Spinal cord (tissue), 10 donors: ENCODE results near the gene CCDC70. TPM values are rescaled to one million over a fixed set of nuclear protein-coding genes. Genes with fewer than 3 reads are reported as not detected.
A peak's percentile ranks its signal among the peaks of the same experiment; 100 is the strongest.
"Not testable (repeated sequence)": the region's sequence is repeated elsewhere in the genome, so short reads cannot be mapped to it uniquely, and the experiment has no call there.

Experiments used
- DNase-seq, 6 donors: peaks; one replicate each; pipeline versions ENCODE4 v3.0.0 to v3.0.0-alpha.2; 2013 to 2015; ENCODE audit warnings: low spot score in 6 of 6, low read depth in 4 of 6
- H3K27ac ChIP-seq: one replicate; pipeline ENCODE4 v1.5.1; 2013; ENCODE audit warnings: low read depth, low read length, control low read depth
- H3K27me3 ChIP-seq: one replicate; pipeline ENCODE4 v1.6.1; 2013; ENCODE audit warnings: low read length; ENCODE audit not compliant: control insufficient read depth, insufficient read depth
- H3K36me3 ChIP-seq: one replicate; pipeline ENCODE4 v1.6.1; 2013; ENCODE audit warnings: low read length; ENCODE audit not compliant: control insufficient read depth, insufficient read depth
- H3K4me1 ChIP-seq: one replicate; pipeline ENCODE4 v1.6.1; 2013; ENCODE audit warnings: low read length; ENCODE audit not compliant: control insufficient read depth, insufficient read depth
- H3K4me3 ChIP-seq: one replicate; pipeline ENCODE4 v1.5.1; 2013; ENCODE audit warnings: low read depth, low read length, control low read depth
- H3K9me3 ChIP-seq: one replicate; pipeline ENCODE4 v1.6.1; 2013; ENCODE audit warnings: low read length; ENCODE audit not compliant: control insufficient read depth, insufficient read depth
- WGBS: methylation state at CpG from one replicate; pipeline ENCODE4 v1.1.5; 2013; ENCODE audit warnings: missing lambda C conversion rate; ENCODE audit not compliant: insufficient coverage; 5-methylcytosine and 5-hydroxymethylcytosine counted together
- polyA plus RNA-seq, 2 donors: library from polyadenylated mRNA; unstranded; fragments of 120-200 nt; gene quantifications; one replicate each; pipeline ENCODE4 v1.2.1, GENCODE V29; 2013; ENCODE audit not compliant: insufficient read length in 2 of 2
- total RNA-seq, 2 donors: library from RNA; depleted of rRNA in 1 of 2; stranded (reverse); fragments of 120-200 nt in 1 of 2; fragments of >200 nt in 1 of 2; gene quantifications; one replicate each; pipeline versions ENCODE4 v1.2.3 to v1.2.4, GENCODE V29; 2013 to 2014
- donor health status: healthy.

Gene CCDC70
- total and polyA plus RNA-seq, 4 donors = not detected

DNA sequence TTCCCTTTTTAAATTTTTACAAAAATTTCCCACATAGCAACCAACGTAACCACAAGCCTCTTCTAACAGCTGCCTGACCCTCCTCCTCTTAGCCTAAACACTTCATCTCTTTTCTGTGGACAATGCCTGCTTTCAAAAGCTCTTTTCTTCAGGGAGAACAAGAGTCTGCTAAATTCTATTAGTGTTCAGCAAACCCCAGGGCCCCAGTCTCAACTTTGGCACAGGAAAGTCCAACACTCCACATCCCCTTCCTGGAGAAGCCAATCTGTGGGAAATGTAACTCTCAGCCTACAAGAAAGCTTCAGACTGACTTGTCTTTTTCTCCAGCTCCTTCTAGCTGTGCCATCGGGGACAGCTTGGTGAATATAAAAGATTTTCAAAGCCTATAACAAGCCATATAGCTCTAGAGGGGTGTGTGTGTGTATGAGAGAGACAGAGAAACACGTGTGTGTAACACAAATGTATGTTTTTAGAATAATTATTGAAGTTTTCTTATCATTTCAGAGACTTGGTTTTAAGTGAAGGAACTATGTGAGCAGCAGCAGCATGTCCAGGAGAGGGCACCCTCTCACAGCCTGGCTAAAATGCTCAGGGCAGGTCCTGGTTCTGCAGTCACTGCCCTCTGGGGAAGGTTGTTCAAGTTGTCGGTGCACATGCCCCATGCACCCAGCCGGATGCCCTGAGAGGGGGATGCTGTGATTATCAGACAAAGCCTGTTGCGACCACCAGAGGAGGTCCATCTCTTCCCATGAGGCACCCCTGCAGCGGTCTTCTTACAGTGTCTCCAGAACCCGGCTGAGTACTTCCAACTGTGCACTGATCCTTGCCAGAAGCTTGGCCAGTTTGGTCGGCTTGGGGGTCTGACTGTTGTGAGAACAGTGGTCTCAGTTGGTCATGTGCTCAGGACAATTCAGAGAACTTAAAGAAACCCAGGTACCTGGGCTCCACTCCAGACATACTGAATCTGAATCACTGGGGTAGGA, 34.4 kb downstream of the CCDC70 start:
- H3K27me3 ChIP-seq = no peaks in the 10 kb centered on the region
- H3K27ac ChIP-seq = peak overlapping the region; percentile 47
- peak in 2 of 6 donors; percentile 61 for DNase-seq
- peaks cover 15% of the 10 kb centered on the region for H3K4me1 ChIP-seq
- 57% methylated on average over 6 of the region's 9 CpGs for WGBS
- H3K36me3 ChIP-seq = no peaks in the 10 kb centered on the region
- H3K4me3 ChIP-seq = no peak overlapping the region
- H3K9me3 ChIP-seq = no peaks in the 10 kb centered on the region

DNA sequence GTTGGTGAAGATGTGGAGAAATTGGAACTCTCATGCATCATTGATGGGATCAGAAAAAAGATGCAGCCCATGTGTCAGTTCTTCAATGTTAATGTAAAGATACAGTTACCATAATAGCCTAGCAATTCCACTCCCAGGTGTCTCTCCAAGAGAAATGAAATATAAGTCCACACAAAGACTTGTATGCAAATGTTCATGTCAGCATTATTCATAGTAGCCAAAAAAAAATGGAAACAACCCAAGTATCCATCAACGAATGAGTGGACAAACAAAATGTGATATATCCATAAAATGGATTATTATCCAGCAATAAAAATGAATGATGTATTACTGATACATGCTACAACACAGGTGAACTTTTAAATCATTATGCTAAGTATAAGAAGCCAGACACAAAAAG, 38.7 kb downstream of the CCDC70 start:
- Histone ChIP-seq H3K4me1 (peaks cover 15% of the 10 kb centered on the region), H3K27ac (no peak overlapping the region), H3K4me3 (no peak overlapping the region), H3K36me3 (no peaks in the 10 kb centered on the region), H3K9me3 (no peaks in the 10 kb centered on the region), H3K27me3 (no peaks in the 10 kb centered on the region)
- DNase-seq = no peak
- WGBS = no CpG with 5 or more reads among the region's 1 CpG

DNA sequence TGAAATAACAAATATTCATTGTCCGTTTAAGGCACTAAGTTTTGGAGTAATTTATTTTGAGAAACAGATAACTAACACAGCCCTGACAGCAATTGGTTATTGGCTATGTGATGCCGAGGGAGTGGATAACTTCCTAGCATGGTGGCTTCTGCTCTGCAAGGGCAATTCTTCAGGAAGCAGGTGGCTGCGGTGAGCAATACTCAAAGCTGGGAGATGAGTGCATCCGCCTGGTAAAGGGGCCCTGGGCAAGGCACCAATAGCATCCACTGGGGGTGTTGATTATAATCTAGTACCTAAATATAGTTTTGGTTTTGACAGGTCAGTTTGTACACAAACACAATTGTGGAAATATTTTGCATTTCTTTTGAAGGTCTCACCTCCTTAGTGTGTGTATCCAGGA, 41.0 kb downstream of the CCDC70 start:
- DNase-seq = no peak
- Histone ChIP-seq H3K36me3 (no peaks in the 10 kb centered on the region), H3K9me3 (no peaks in the 10 kb centered on the region), H3K27ac (no peak overlapping the region), H3K4me1 (peaks cover 20% of the 10 kb centered on the region), H3K27me3 (no peaks in the 10 kb centered on the region), H3K4me3 (no peak overlapping the region)
- 100% methylated on average over 2 of the region's 4 CpGs for WGBS

DNA sequence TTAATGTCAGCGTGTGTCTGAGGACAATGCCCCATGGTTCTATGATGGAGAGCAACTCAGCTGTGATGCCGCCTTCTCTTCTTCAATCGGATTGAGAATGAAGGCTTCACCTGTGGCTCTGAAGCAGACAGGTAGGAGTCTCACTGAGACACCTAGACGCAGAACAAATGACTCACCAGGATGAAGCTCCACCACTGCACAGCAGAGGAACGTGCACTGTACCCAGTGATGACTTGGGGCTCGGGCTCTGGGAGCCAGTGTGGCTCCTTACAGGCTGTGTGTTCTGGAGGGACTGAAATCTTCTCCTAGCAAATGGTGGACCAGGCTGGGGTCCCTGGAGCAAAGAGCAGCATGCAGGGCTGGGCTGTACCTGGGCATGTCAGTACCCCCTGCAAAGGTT, 44.0 kb downstream of the CCDC70 start:
- H3K36me3 ChIP-seq = no peaks in the 10 kb centered on the region
- H3K4me1 ChIP-seq = peaks cover 20% of the 10 kb centered on the region
- no peaks in the 10 kb centered on the region for H3K27me3 ChIP-seq
- H3K9me3 ChIP-seq = no peaks in the 10 kb centered on the region
- H3K27ac ChIP-seq = no peak overlapping the region
- WGBS = 63% methylated on average over 6 of the region's 6 CpGs
- no peak for DNase-seq
- H3K4me3 ChIP-seq = no peak overlapping the region

GRCh38 chr13:51906581-51906980, 44.8 kb downstream of the CCDC70 start:
- Histone ChIP-seq H3K36me3 (no peaks in the 10 kb centered on the region), H3K4me3 (no peak overlapping the region), H3K4me1 (peaks cover 23% of the 10 kb centered on the region), H3K27me3 (no peaks in the 10 kb centered on the region), H3K27ac (no peak overlapping the region), H3K9me3 (no peaks in the 10 kb centered on the region)
- 44% methylated on average over 3 of the region's 3 CpGs for WGBS
- peak in 2 of 6 donors; percentile 33 to 64 for DNase-seq

GRCh38 chr13:51907040-51907732, 45.4 kb downstream of the CCDC70 start:
- no peak overlapping the region for H3K4me3 ChIP-seq
- WGBS = 86% methylated on average over 8 of the region's 8 CpGs

GRCh38 chr13:51909265-51909664, 47.5 kb downstream of the CCDC70 start:
- not testable (repeated sequence) for H3K27me3 ChIP-seq, H3K36me3 ChIP-seq, H3K27ac ChIP-seq, H3K9me3 ChIP-seq, H3K4me3 ChIP-seq, DNase-seq
- no CpG with 5 or more reads among the region's 5 CpGs for WGBS
- H3K4me1 ChIP-seq = peaks cover 38% of the 10 kb centered on the region

More at GRCh38 chr13:51907040-51907732, 45.4 kb downstream of the CCDC70 start:
- Histone ChIP-seq H3K27me3 (no peaks in the 10 kb centered on the region), H3K4me1 (peaks cover 29% of the 10 kb centered on the region), H3K27ac (no peak overlapping the region), H3K36me3 (no peaks in the 10 kb centered on the region), H3K9me3 (no peaks in the 10 kb centered on the region)
- DNase-seq = no peak

- whole genome bisulfite sequencing = 88% methylated on average over 12 of the region's 12 CpGs
Measured at GRCh38 chr13:51910508-51910907, 48.7 kb downstream of the CCDC70 start.

DNA sequence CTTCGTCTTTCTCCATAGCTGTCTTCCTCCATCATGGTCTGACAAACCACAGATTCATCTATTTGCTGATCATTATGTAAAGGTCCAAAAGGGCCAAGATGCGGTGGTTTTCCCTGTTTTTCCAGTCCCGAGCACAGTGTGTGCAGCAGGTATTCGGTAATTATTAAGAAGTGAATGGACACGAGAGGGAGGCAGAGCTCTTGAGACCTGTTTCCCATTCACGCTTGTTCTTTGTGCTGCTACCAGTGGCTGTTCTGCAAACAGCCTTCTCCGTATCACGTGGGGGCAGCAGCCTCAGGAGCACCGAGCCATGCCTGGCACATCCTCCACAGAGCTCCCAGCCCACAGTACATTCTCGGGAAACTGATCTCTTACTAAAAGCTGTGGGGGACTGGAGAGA, 50.3 kb downstream of the CCDC70 start:
- Histone ChIP-seq H3K27me3 (no peaks in the 10 kb centered on the region), H3K4me3 (no peak overlapping the region), H3K9me3 (no peaks in the 10 kb centered on the region), H3K4me1 (peaks cover 23% of the 10 kb centered on the region), H3K27ac (no peak overlapping the region), H3K36me3 (no peaks in the 10 kb centered on the region)
- WGBS = 50% methylated on average over 7 of the region's 10 CpGs
- peak in 3 of 6 donors; percentile 12 to 80 (median 59) for DNase-seq

More at GRCh38 chr13:51910508-51910907, 48.7 kb downstream of the CCDC70 start:
- no peak for DNase-seq
- Histone ChIP-seq H3K9me3 (no peaks in the 10 kb centered on the region), H3K27me3 (no peaks in the 10 kb centered on the region), H3K36me3 (no peaks in the 10 kb centered on the region), H3K4me1 (peaks cover 36% of the 10 kb centered on the region), H3K27ac (no peak overlapping the region), H3K4me3 (no peak overlapping the region)
